HG02678 (cell line): ENCODE measurements around the gene LTC4S.

ENCODE experiments used
- ATAC-seq: cut with Tn5 transposase; IDR thresholded peaks from one replicate; pipeline ENCODE4 v1.9.1; 2021; ENCODE audit warnings: mild to moderate bottlenecking, moderate library complexity; ENCODE audit not compliant: unreplicated experiment

Gene LTC4S

DNA sequence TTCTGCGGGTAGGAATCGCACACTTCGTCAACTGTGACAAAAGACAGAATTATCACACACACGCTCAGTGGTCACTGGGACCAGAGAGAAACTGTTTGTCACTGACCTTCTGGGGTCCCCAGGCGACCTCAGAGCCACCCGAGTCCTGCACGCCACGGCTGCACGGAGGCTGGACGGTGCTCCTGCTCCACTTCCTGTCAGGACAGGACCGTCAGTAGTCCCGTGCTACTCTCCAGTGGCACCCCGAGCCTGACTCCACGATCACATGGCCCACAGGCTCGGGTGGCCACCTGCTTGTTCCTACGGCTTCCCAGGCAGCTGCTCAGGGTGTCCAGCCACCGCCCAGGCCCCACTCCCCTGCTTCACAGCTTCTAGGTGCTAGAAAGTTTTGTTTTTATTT lies 47.0 kb downstream of the LTC4S start:
- ATAC-seq = no peak

DNA sequence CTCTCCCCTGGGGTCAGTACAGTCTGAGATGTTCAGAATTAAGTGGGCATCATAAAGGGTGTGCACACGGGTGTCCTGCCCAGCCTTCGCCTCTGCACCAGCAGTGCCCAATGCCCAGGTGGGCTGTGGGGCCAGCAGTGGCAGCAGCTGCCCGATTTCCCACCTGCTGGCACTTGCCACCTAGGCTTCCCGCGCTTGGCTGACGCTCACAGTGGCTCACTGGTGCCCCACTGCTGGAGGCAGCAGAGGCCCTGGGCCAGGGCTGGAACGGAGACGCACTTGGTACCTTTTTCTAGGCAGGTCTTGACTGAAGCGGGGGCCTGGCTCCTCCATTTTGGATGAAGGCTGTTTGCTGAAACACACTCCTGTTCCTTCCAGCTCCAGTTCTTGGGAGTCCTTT lies 47.8 kb downstream of the LTC4S start:
- ATAC-seq = no peak
